Endothelial cell of umbilical vein (primary cell): Measurements from ENCODE around the gene MGST2. TPM values are rescaled to one million over a fixed set of nuclear protein-coding genes. Genes with fewer than 3 reads are reported as not detected.

ENCODE experiments used
- BruUV-seq: library from RNA; stranded (reverse); fragments of 400-500 nt; replicated peaks from 2 replicates; lab custom pipeline; 2021; lab: Mats Ljungman, UMichigan
- CTCF ChIA-PET: fragments of 300-600, 350-600 bp; sonication (Branson Sonifier 250); formaldehyde crosslinking; loops from one replicate; lab custom pipeline; 2021; ENCODE audit warnings: antibody characterized with exemption, inconsistent platforms; lab: Charles Lee
- POLR2A ChIA-PET: fragments of 300-600, 350-600 bp; sonication (Branson Sonifier 250); formaldehyde crosslinking; loops from one replicate; lab custom pipeline; 2021; ENCODE audit warnings: antibody characterized with exemption, inconsistent platforms; lab: Charles Lee
- DNase-seq: peaks from one replicate; pipeline ENCODE4 v3.0.0-alpha.2; 2011; ENCODE audit warnings: low read depth, low spot score
- FAIRE-seq: peaks from 2 replicates; lab custom pipeline; 2011; peaks lifted over from hg19 to GRCh38; lab: Jason Lieb, UNC
- H2AFZ ChIP-seq: 2 replicates; pipeline ENCODE4 v1.6.0; 2012; ENCODE audit warnings: low read depth, low read length, control low read depth, inconsistent platforms
- H3K27ac ChIP-seq: 2 replicates; pipeline ENCODE4 v1.5.1; 2011; ENCODE audit warnings: low read depth, mild to moderate bottlenecking, control low read depth, low read length, moderate library complexity; ENCODE audit not compliant: insufficient read depth
- H3K27me3 ChIP-seq, 2 experiments: 2 replicates each; pipeline versions ENCODE4 v1.6.0 to v1.6.1; 2011; ENCODE audit warnings: low read length in 2 of 2, mixed read lengths in 1 of 2; ENCODE audit not compliant: control insufficient read depth in 2 of 2, insufficient read depth in 2 of 2
- H3K36me3 ChIP-seq, 2 experiments: 2 replicates in 1 of 2; 3 replicates in 1 of 2; pipeline ENCODE4 v1.5.1; 2011; ENCODE audit warnings: low read length in 2 of 2, mild to moderate bottlenecking in 1 of 2, moderate library complexity in 1 of 2; ENCODE audit not compliant: control insufficient read depth in 2 of 2, insufficient read depth in 2 of 2; ENCODE audit errors: extremely low read depth in 1 of 2
- H3K4me1 ChIP-seq: 3 replicates; pipeline ENCODE4 v1.5.1; 2011; ENCODE audit warnings: mild to moderate bottlenecking, low read length; ENCODE audit not compliant: control insufficient read depth, insufficient read depth; ENCODE audit errors: extremely low read depth
- H3K4me2 ChIP-seq: 2 replicates; pipeline ENCODE4 v1.6.1; 2011; ENCODE audit warnings: low read length, control low read depth, mixed read lengths; ENCODE audit not compliant: insufficient read depth
- H3K4me3 ChIP-seq, 3 experiments: fragments of 200-600 bp in 1 of 3; sonication (generic), shearing (Covaris generic) in 1 of 3; replicated peaks in 1 of 3; 2 replicates each; pipeline ENCODE4 v1.5.1; 2011 to 2016; ENCODE audit warnings: control low read depth in 3 of 3, low read length in 3 of 3, mild to moderate bottlenecking in 2 of 3, inconsistent platforms in 1 of 3, low read depth in 1 of 3, moderate library complexity in 1 of 3; ENCODE audit not compliant: insufficient read depth in 1 of 3
- H3K79me2 ChIP-seq: 2 replicates; pipeline ENCODE4 v1.6.0; 2012; ENCODE audit warnings: low read length, inconsistent platforms; ENCODE audit not compliant: control insufficient read depth, insufficient read depth
- H3K9ac ChIP-seq: replicated peaks from 2 replicates; pipeline ENCODE3; 2011; ENCODE audit warnings: low read length, control low read depth; ENCODE audit not compliant: insufficient read depth; ENCODE audit errors: extremely low read depth
- H3K9me1 ChIP-seq: replicated peaks from 3 replicates; pipeline ENCODE4 v1.6.0; 2011; ENCODE audit warnings: mild to moderate bottlenecking, low read length; ENCODE audit not compliant: control insufficient read depth, insufficient read depth; ENCODE audit errors: extremely low read depth
- H3K9me3 ChIP-seq: replicated peaks from 2 replicates; pipeline ENCODE4 v1.5.1; 2012; ENCODE audit warnings: low read length, inconsistent platforms; ENCODE audit not compliant: control insufficient read depth, insufficient read depth
- H4K20me1 ChIP-seq: replicated peaks from 2 replicates; pipeline ENCODE3; 2011; ENCODE audit warnings: mild to moderate bottlenecking, low read length; ENCODE audit not compliant: control insufficient read depth, insufficient read depth; ENCODE audit errors: extremely low read depth
- EZH2 ChIP-seq: IDR thresholded peaks from 2 replicates; pipeline ENCODE4 v1.6.1; 2012; ENCODE audit warnings: borderline replicate concordance, low read depth, mild to moderate bottlenecking, moderate library complexity, low read length, inconsistent platforms; ENCODE audit not compliant: severe bottlenecking
- FOS ChIP-seq: IDR thresholded peaks from 2 replicates; pipeline ENCODE4 v1.6.1; 2011; ENCODE audit warnings: mild to moderate bottlenecking, low read length, moderate library complexity, borderline replicate concordance; ENCODE audit not compliant: insufficient read depth
- GATA2 ChIP-seq: IDR thresholded peaks from 2 replicates; pipeline ENCODE4 v1.7.0; 2011; ENCODE audit warnings: low read depth, mild to moderate bottlenecking, moderate library complexity, mixed read lengths, low read length; ENCODE audit not compliant: insufficient read length, insufficient read depth
- JUN ChIP-seq: IDR thresholded peaks from 2 replicates; pipeline ENCODE4 v1.6.1; 2011; ENCODE audit warnings: borderline replicate concordance, low read depth; ENCODE audit not compliant: insufficient read length, insufficient read depth
- MYC ChIP-seq: IDR thresholded peaks from one replicate; pipeline ENCODE4 v1.6.1; 2011; ENCODE audit warnings: mild to moderate bottlenecking, low read depth, low read length
- POLR2A ChIP-seq: IDR thresholded peaks from 2 replicates; pipeline ENCODE4 v1.6.1; 2012; ENCODE audit warnings: low read depth, mild to moderate bottlenecking, control low read depth, low read length
- POLR2AphosphoS5 ChIP-seq: IDR thresholded peaks from 2 replicates; pipeline ENCODE4 v1.6.1; 2012; ENCODE audit warnings: low read depth, mild to moderate bottlenecking, control low read depth, low read length, moderate library complexity; ENCODE audit not compliant: insufficient read depth
- dilution Hi-C: fragments of 300-500 bp; cut with MboI; formaldehyde crosslinking; loops from one replicate; pipeline ENCODE4 v1.15.0; 2019; ENCODE audit warnings: low sequenced_read_pairs; ENCODE audit not compliant: extremely low pct_ligation_motif_present
- intact Hi-C: fragments of 100-400 bp; cut with micrococcal nuclease; formaldehyde crosslinking; loops from one replicate; pipeline ENCODE4 v1.10.0; 2022
- polyA plus RNA-seq, 4 experiments: library from polyadenylated mRNA; depleted of rRNA in 3 of 4; stranded (reverse) in 3 of 4; unstranded in 1 of 4; fragments of >200 nt; gene quantifications; 2 replicates each; pipeline versions ENCODE4 v1.2.1 to v1.2.3, GENCODE V29; 2011 to 2012; ENCODE audit warnings: missing spikeins in 1 of 4
- total RNA-seq: library from RNA; stranded (reverse); gene quantifications from 2 replicates; pipeline ENCODE4 v1.2.3, GENCODE V29; 2021
- TF ChIP-seq, protein P1 (sequence below), 2 donors: IDR thresholded peaks; 1 replicate in 1 of 2; 2 replicates in 1 of 2; pipeline ENCODE4 v1.5.1; 2011; ENCODE audit warnings: low read length in 2 of 2, mild to moderate bottlenecking in 2 of 2, moderate library complexity in 2 of 2, control low read depth in 1 of 2, inconsistent platforms in 1 of 2, low read depth in 1 of 2; ENCODE audit not compliant: insufficient read depth in 1 of 2; ENCODE audit errors: extremely low read depth in 1 of 2
- TF ChIP-seq, protein P2 (sequence below): IDR thresholded peaks from 2 replicates; pipeline ENCODE4 v1.6.1; 2011; ENCODE audit not compliant: insufficient read depth, insufficient read length

MGST2 gene
- total and polyA plus RNA-seq, 2 donors (not counting 3 experiments of a cell fraction or from before 2014, with no cell fraction given) = 64.3 to 78.9 TPM

DNA sequence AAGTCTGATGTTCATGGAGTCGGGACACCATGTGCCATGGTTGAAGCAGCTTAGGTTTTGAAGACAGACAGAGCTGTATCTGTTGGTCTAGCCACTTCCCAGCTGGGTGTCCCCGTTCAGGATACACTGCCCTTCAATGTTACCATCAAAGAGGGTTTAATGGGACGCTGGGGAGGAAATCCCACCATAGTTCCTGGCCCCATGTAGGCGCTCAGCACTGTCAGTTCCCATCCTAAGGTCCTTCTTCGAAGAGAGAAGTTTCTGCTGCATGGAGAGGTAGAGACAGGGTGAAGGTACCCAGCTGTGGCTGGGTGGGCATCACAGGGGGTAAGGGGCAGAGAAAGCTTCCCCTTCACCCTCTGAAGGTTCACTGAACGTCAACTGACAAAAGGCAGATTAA lies 3.7 kb downstream of the MGST2 start:
- H3K4me3 ChIP-seq = no peak overlapping the region
- BruUV-seq = no TSS peak
- intact Hi-C loops = no loop called here
- H3K79me2 ChIP-seq = peaks cover 7% of the 10 kb centered on the region
- H3K9me3 ChIP-seq = no peaks in the 10 kb centered on the region
- dilution Hi-C loops = no loop called here
- no peaks in the 10 kb centered on the region for H3K27me3 ChIP-seq
- no peak for FAIRE-seq
- no peaks in the 10 kb centered on the region for H3K36me3 ChIP-seq
- DNase-seq = no peak
- H3K4me1 ChIP-seq = peaks cover 23% of the 10 kb centered on the region
- H3K9me1 ChIP-seq = no peaks in the 10 kb centered on the region
- no peak for TF ChIP-seq JUN
- no peak for TF ChIP-seq POLR2A
- no peak for TF ChIP-seq FOS
- no peak for TF ChIP-seq POLR2AphosphoS5
- TF ChIP-seq MYC = no peak
- TF ChIP-seq, protein P1, sequence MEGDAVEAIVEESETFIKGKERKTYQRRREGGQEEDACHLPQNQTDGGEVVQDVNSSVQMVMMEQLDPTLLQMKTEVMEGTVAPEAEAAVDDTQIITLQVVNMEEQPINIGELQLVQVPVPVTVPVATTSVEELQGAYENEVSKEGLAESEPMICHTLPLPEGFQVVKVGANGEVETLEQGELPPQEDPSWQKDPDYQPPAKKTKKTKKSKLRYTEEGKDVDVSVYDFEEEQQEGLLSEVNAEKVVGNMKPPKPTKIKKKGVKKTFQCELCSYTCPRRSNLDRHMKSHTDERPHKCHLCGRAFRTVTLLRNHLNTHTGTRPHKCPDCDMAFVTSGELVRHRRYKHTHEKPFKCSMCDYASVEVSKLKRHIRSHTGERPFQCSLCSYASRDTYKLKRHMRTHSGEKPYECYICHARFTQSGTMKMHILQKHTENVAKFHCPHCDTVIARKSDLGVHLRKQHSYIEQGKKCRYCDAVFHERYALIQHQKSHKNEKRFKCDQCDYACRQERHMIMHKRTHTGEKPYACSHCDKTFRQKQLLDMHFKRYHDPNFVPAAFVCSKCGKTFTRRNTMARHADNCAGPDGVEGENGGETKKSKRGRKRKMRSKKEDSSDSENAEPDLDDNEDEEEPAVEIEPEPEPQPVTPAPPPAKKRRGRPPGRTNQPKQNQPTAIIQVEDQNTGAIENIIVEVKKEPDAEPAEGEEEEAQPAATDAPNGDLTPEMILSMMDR (IDR thresholded peaks at IDR 0.05; ENCODE audit: extremely low read depth in 1 of 2, insufficient read depth in 1 of 2, low read depth in 1 of 2, low read length in 2 of 2) = no peak
- TF ChIP-seq EZH2 = no peak
- TF ChIP-seq, protein P2, sequence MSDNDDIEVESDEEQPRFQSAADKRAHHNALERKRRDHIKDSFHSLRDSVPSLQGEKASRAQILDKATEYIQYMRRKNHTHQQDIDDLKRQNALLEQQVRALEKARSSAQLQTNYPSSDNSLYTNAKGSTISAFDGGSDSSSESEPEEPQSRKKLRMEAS = no peak
- no peak for TF ChIP-seq GATA2
- CTCF ChIA-PET = interaction anchor here (0.9 to 1.6 kb wide), 4 partner anchors 9 to 34 kb away, joined by 3 to 4 read pairs (median 3); no protein-coding TSS in a partner anchor
- H3K9ac ChIP-seq = no peak overlapping the region
- POLR2A ChIA-PET = no interaction called here
- no peaks in the 10 kb centered on the region for H4K20me1 ChIP-seq
- no peak overlapping the region for H2AFZ ChIP-seq
- no peak overlapping the region for H3K27ac ChIP-seq
- H3K4me2 ChIP-seq = no peak overlapping the region
